GM13977 (cell line): ENCODE results near the gene IAH1.

Source experiments
- DNase-seq: peaks from one replicate; pipeline ENCODE4 v3.0.0; 2012; ENCODE audit warnings: low spot score
- CTCF ChIP-seq: IDR thresholded peaks from 2 replicates; pipeline ENCODE4 v1.5.1; 2012; ENCODE audit warnings: mild to moderate bottlenecking, control low read depth; ENCODE audit not compliant: insufficient read depth; ENCODE audit errors: extremely low read depth, missing control alignments
- in situ Hi-C: fragments of 300-500 bp; cut with MboI; formaldehyde crosslinking; loops from one replicate; pipeline ENCODE4 v1.12.0; 2022; ENCODE audit warnings: low sequenced_read_pairs, low pct_unique_long_range_greater_than_20kb, mixed read lengths, inconsistent platforms; ENCODE audit not compliant: unreplicated experiment

Gene IAH1

GRCh38 chr2:9535177-9535576 lies 60.8 kb downstream of the IAH1 start:
- in situ Hi-C loops = no loop called here
- TF ChIP-seq CTCF = no peak

DNA sequence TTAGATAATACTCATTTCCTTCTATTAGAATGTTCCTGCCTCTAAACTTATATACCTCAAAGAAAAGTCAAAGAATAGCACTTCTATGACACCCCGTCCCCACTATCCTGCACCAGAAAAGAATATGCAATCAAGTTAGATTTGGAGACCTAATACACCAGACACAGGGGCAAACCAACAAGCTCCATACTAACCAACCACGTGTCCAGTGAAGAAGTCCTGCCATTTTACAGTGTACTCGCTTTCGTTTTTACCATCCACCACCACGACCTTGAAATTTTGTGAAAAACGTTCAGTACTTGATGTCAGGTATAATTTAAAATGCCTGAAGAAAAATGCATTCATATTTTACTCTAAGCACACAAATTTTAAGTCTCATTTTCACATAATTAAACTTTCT lies 62.2 kb downstream of the IAH1 start:
- TF ChIP-seq CTCF = no peak
- DNase-seq = no peak
- in situ Hi-C loops = no loop called here

More at GRCh38 chr2:9535177-9535576, 60.8 kb downstream of the IAH1 start:
- DNase-seq = no peak

GRCh38 chr2:9538000-9538507 lies 63.7 kb downstream of the IAH1 start:
- TF ChIP-seq CTCF = no peak
- peak; percentile 23 for DNase-seq
- in situ Hi-C loops = no loop called here
